OCI-LY7 (cell line): ENCODE data around the gene ACD. TPM values are rescaled to one million over a fixed set of nuclear protein-coding genes. Genes with fewer than 3 reads are reported as not detected.

Source experiments
- BruUV-seq: library from RNA; stranded (reverse); fragments of 400-500 nt; replicated peaks from 2 replicates; lab custom pipeline; 2021; lab: Mats Ljungman, UMichigan
- CTCF ChIA-PET: fragments of 300-600 bp; sonication (Branson Sonifier 250); formaldehyde crosslinking; loops from one replicate; lab custom pipeline; 2022; ENCODE audit warnings: antibody characterized with exemption; ENCODE audit not compliant: unreplicated experiment; lab: Charles Lee
- POLR2A ChIA-PET: fragments of 300-600 bp; sonication (Branson Sonifier 250); formaldehyde crosslinking; loops from one replicate; lab custom pipeline; 2022; ENCODE audit warnings: antibody characterized with exemption; lab: Charles Lee
- DNase-seq: peaks from one replicate; pipeline ENCODE4 v3.0.0-alpha.2; 2015; ENCODE audit warnings: low spot score
- H2AFZ ChIP-seq: fragments of 200-600 bp; sonication (generic), shearing (Covaris generic); 2 replicates; pipeline ENCODE4 v1.6.1; 2014; ENCODE audit warnings: mild to moderate bottlenecking, antibody characterized with exemption, low read length, moderate library complexity
- H3K27ac ChIP-seq: fragments of 200-600 bp; sonication (generic); 2 replicates; pipeline ENCODE4 v1.5.1; 2014; ENCODE audit warnings: mixed run types, low read depth, mild to moderate bottlenecking, moderate library complexity, low read length, inconsistent platforms; ENCODE audit not compliant: poor library complexity, severe bottlenecking
- H3K36me3 ChIP-seq: fragments of 200-600 bp; sonication (generic); 2 replicates; pipeline ENCODE4 v1.6.1; 2014; ENCODE audit warnings: mild to moderate bottlenecking, antibody characterized with exemption, low read length, moderate library complexity, mixed read lengths; ENCODE audit not compliant: insufficient read depth
- H3K4me1 ChIP-seq: fragments of 200-600 bp; sonication (generic); 2 replicates; pipeline ENCODE4 v1.5.1; 2014; ENCODE audit warnings: mild to moderate bottlenecking, low read length; ENCODE audit not compliant: insufficient read depth, poor library complexity, severe bottlenecking
- H3K4me2 ChIP-seq: fragments of 200-600 bp; sonication (generic); 2 replicates; pipeline ENCODE4 v1.6.1; 2014; ENCODE audit warnings: mild to moderate bottlenecking, low read length
- H3K4me3 ChIP-seq: fragments of 200-600 bp; sonication (generic); 2 replicates; pipeline ENCODE4 v1.5.1; 2014; ENCODE audit warnings: mild to moderate bottlenecking, low read depth, low read length; ENCODE audit not compliant: poor library complexity, severe bottlenecking
- H3K79me2 ChIP-seq: fragments of 200-600 bp; sonication (generic); 2 replicates; pipeline ENCODE4 v1.6.1; 2016; ENCODE audit warnings: low read depth, mild to moderate bottlenecking, low read length, moderate library complexity, mixed read lengths; ENCODE audit not compliant: insufficient read depth
- H3K9me2 ChIP-seq: fragments of 200-600 bp; sonication (generic); 2 replicates; pipeline ENCODE4 v1.6.1; 2016; ENCODE audit warnings: mild to moderate bottlenecking, low read length, mixed read lengths; ENCODE audit not compliant: insufficient read depth
- H3K9me3 ChIP-seq: fragments of 200-600 bp; sonication (generic); 2 replicates; pipeline ENCODE4 v1.6.1; 2014; ENCODE audit warnings: mild to moderate bottlenecking, mixed run types, low read length, mixed read lengths
- H4K20me1 ChIP-seq: fragments of 200-600 bp; sonication (generic); 2 replicates; pipeline ENCODE4 v1.6.1; 2014; ENCODE audit warnings: mild to moderate bottlenecking, antibody characterized with exemption, low read length, moderate library complexity, mixed read lengths; ENCODE audit not compliant: insufficient read depth
- EZH2phosphoT487 ChIP-seq: fragments of 200-600 bp; sonication (generic); IDR thresholded peaks from 2 replicates; pipeline ENCODE4 v1.6.1; 2018; ENCODE audit warnings: low read depth, borderline replicate concordance, mild to moderate bottlenecking, mixed run types, antibody characterized with exemption, low read length, moderate library complexity, mixed read lengths
- intact Hi-C: fragments of 100-400 bp; cut with micrococcal nuclease; formaldehyde crosslinking; loops from one replicate; pipeline ENCODE4 v1.10.0; 2022; ENCODE audit not compliant: unreplicated experiment
- total RNA-seq, 2 experiments: library from RNA; depleted of rRNA in 1 of 2; stranded (reverse); fragments of >200 nt in 1 of 2; shearing (Covaris generic) in 1 of 2; gene quantifications; 2 replicates each; pipeline ENCODE4 v1.2.3, GENCODE V29; 2014 to 2022
- TF ChIP-seq, protein P1 (sequence below): fragments of 200-600 bp; sonication (generic); conservative IDR thresholded peaks from 2 replicates; pipeline ENCODE4 v1.5.1; 2014; ENCODE audit warnings: mild to moderate bottlenecking, antibody characterized with exemption, low read length, moderate library complexity, mixed read lengths

The ACD gene
- total RNA-seq, 2 experiments from 2014 or later: 33.7 to 45.4 TPM

- POLR2A ChIA-PET: interaction anchor here (0.6 to 1.2 kb wide), 2 partner anchors 19 to 147 kb away, joined by 3 to 5 read pairs; partner anchors contain the start of gene CARMIL2
- H3K4me1 ChIP-seq: peaks cover 41% of the 10 kb centered on the region
- no peak overlapping the region for H2AFZ ChIP-seq
Observed at GRCh38 chr16:67663877-67664222, 3.8 kb upstream of the ACD start.

GRCh38 chr16:67663151-67663876 lies 3.3 kb upstream of the ACD start:
- ChIA-PET CTCF (interaction anchor here (0.6 kb wide), 1 partner anchor 715 kb away, joined by 3 read pairs; no protein-coding TSS in a partner anchor), POLR2A (interaction anchor here (0.6 to 1.2 kb wide), 2 partner anchors 19 to 148 kb away, joined by 3 to 5 read pairs; partner anchors contain the start of gene CARMIL2)
- H3K4me3 ChIP-seq: no peak overlapping the region
- intact Hi-C loops: no loop called here
- no peaks in the 10 kb centered on the region for H3K9me2 ChIP-seq
- no peak overlapping the region for H3K4me2 ChIP-seq
- BruUV-seq: no TSS peak
- H3K9me3 ChIP-seq: no peaks in the 10 kb centered on the region
- H2AFZ ChIP-seq: no peak overlapping the region
- peaks cover 13% of the 10 kb centered on the region; the same call in 1 of the 2 replicates for H3K79me2 ChIP-seq
- H3K4me1 ChIP-seq: peaks cover 40% of the 10 kb centered on the region
- DNase-seq: peak; percentile 35
- TF ChIP-seq EZH2phosphoT487: no peak
- TF ChIP-seq, protein P1, sequence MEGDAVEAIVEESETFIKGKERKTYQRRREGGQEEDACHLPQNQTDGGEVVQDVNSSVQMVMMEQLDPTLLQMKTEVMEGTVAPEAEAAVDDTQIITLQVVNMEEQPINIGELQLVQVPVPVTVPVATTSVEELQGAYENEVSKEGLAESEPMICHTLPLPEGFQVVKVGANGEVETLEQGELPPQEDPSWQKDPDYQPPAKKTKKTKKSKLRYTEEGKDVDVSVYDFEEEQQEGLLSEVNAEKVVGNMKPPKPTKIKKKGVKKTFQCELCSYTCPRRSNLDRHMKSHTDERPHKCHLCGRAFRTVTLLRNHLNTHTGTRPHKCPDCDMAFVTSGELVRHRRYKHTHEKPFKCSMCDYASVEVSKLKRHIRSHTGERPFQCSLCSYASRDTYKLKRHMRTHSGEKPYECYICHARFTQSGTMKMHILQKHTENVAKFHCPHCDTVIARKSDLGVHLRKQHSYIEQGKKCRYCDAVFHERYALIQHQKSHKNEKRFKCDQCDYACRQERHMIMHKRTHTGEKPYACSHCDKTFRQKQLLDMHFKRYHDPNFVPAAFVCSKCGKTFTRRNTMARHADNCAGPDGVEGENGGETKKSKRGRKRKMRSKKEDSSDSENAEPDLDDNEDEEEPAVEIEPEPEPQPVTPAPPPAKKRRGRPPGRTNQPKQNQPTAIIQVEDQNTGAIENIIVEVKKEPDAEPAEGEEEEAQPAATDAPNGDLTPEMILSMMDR: peak; percentile 64
- peaks cover 15% of the 10 kb centered on the region for H3K36me3 ChIP-seq
- no peak overlapping the region for H3K27ac ChIP-seq
- 0 out of 2 replicates have a peak, but pooled peaks cover 7% of the 10 kb centered on the region for H4K20me1 ChIP-seq

More at GRCh38 chr16:67663877-67664222, 3.8 kb upstream of the ACD start:
- no peak for DNase-seq
- Histone ChIP-seq H3K4me2 (no peak overlapping the region), H3K9me2 (no peaks in the 10 kb centered on the region), H3K79me2 (peaks cover 9% of the 10 kb centered on the region; the same call in 1 of the 2 replicates), H4K20me1 (0 out of 2 replicates have a peak, but pooled peaks cover 6% of the 10 kb centered on the region), H3K27ac (no peak overlapping the region), H3K36me3 (peaks cover 10% of the 10 kb centered on the region; the same call in 1 of the 2 replicates), H3K4me3 (no peak overlapping the region), H3K9me3 (no peaks in the 10 kb centered on the region)
- intact Hi-C loops: no loop called here
- BruUV-seq: no TSS peak
- CTCF ChIA-PET: no interaction called here
- TF ChIP-seq, protein P1: no peak
- no peak for TF ChIP-seq EZH2phosphoT487

- Histone ChIP-seq H3K4me2 (no peak overlapping the region), H3K4me3 (no peak overlapping the region), H2AFZ (no peak overlapping the region), H3K36me3 (peaks cover 22% of the 10 kb centered on the region), H4K20me1 (0 out of 2 replicates have a peak, but pooled peaks cover 7% of the 10 kb centered on the region), H3K9me2 (no peaks in the 10 kb centered on the region), H3K27ac (no peak overlapping the region), H3K79me2 (peaks cover 13% of the 10 kb centered on the region; the same call in 1 of the 2 replicates), H3K4me1 (peaks cover 33% of the 10 kb centered on the region), H3K9me3 (no peaks in the 10 kb centered on the region)
- ChIA-PET POLR2A (interaction anchor here (1.2 kb wide), 1 partner anchor 18 kb away, joined by 3 read pairs; the partner anchor contains the start of gene CARMIL2), CTCF (interaction anchor here (0.6 kb wide), 2 partner anchors 593 to 716 kb away, joined by 3 read pairs; no protein-coding TSS in a partner anchor)
- DNase-seq: no peak
- BruUV-seq: no TSS peak
- intact Hi-C loops: no loop called here
- TF ChIP-seq EZH2phosphoT487: no peak
- TF ChIP-seq, protein P1: no peak
Observed at GRCh38 chr16:67662653-67663010, 2.6 kb upstream of the ACD start.
